ENCODE data around the gene HNRNPAB.
"Not testable (repeated sequence)": the region's sequence is repeated elsewhere in the genome, so short reads cannot be mapped to it uniquely, and the experiment has no call there.

Gene HNRNPAB

GRCh38 chr5:178213003-178213461 lies 8.7 kb downstream of the HNRNPAB start:
- DNase-seq: no peak

GRCh38 chr5:178213748-178214151 lies 9.4 kb downstream of the HNRNPAB start:
- no peak for DNase-seq

- DNase-seq: no peak
These were observed 9.9 kb downstream of the HNRNPAB start for GRCh38 chr5:178214160-178214803.

- no peak for DNase-seq
These were observed 11.1 kb downstream of the HNRNPAB start for GRCh38 chr5:178215280-178216002.

GRCh38 chr5:178216088-178216534 lies 11.8 kb downstream of the HNRNPAB start:
- DNase-seq: no peak

GRCh38 chr5:178216779-178217178 lies 12.4 kb downstream of the HNRNPAB start:
- no peak for DNase-seq

- no peak for DNase-seq
These were observed 14.0 kb downstream of the HNRNPAB start for GRCh38 chr5:178218237-178218776.

GRCh38 chr5:178218827-178219226 lies 14.5 kb downstream of the HNRNPAB start:
- DNase-seq: no peak

- no peak for DNase-seq
These were observed 16.9 kb downstream of the HNRNPAB start for GRCh38 chr5:178221282-178221681.

GRCh38 chr5:178221853-178222252 lies 17.5 kb downstream of the HNRNPAB start:
- peak; percentile 11 for DNase-seq

- DNase-seq: no peak
These were observed 18.0 kb downstream of the HNRNPAB start for GRCh38 chr5:178222292-178222691.

- DNase-seq: no peak
These were observed 19.0 kb downstream of the HNRNPAB start for GRCh38 chr5:178223196-178223773.

GRCh38 chr5:178223828-178224335 lies 19.5 kb downstream of the HNRNPAB start:
- no peak for DNase-seq

GRCh38 chr5:178224403-178224802 lies 20.1 kb downstream of the HNRNPAB start:
- DNase-seq: no peak

- no peak for DNase-seq
These were observed 20.8 kb downstream of the HNRNPAB start for GRCh38 chr5:178225174-178225573.

- DNase-seq: no peak
These were observed 22.9 kb downstream of the HNRNPAB start for GRCh38 chr5:178227138-178227659.

GRCh38 chr5:178227929-178228328 lies 23.6 kb downstream of the HNRNPAB start:
- DNase-seq: no peak

GRCh38 chr5:178228609-178229008 lies 24.3 kb downstream of the HNRNPAB start:
- DNase-seq: no peak

- DNase-seq: not testable (repeated sequence)
These were observed 24.8 kb downstream of the HNRNPAB start for GRCh38 chr5:178229111-178229510.

GRCh38 chr5:178229861-178230260 lies 25.5 kb downstream of the HNRNPAB start:
- peak; percentile 13 for DNase-seq

GRCh38 chr5:178230879-178231538 lies 26.7 kb downstream of the HNRNPAB start:
- peak; percentile 36 for DNase-seq

GRCh38 chr5:178231539-178232123 lies 27.3 kb downstream of the HNRNPAB start:
- no peak for DNase-seq
